ENCODE data around the gene PTPN22. TPM values are rescaled to one million over a fixed set of nuclear protein-coding genes. Genes with fewer than 3 reads are reported as not detected.
"Not testable (repeated sequence)": the region's sequence is repeated elsewhere in the genome, so short reads cannot be mapped to it uniquely, and the experiment has no call there.

Gene PTPN22
- total and polyA plus RNA-seq, 2 experiments from 2014 or later: 0.17 to 0.47 TPM

GRCh38 chr1:113854234-113854633 lies 17.3 kb downstream of the PTPN22 start:
- H3K36me3 ChIP-seq (replicated peaks; ENCODE audit: insufficient read depth, low read depth): no peaks in the 10 kb centered on the region
- no peak for DNase-seq (ENCODE audit: low spot score)
- 48% methylated on average over 1 of the region's 1 CpG for WGBS (ENCODE audit: low lambda C conversion rate, missing lambda C conversion rate)
- H3K9me3 ChIP-seq (ENCODE audit: low read depth): no peaks in the 10 kb centered on the region
- H3K4me1 ChIP-seq (ENCODE audit: insufficient read depth): no peaks in the 10 kb centered on the region
- H3K27ac ChIP-seq: no peak overlapping the region
- no peak overlapping the region for H3K4me3 ChIP-seq
- H4K20me1 ChIP-seq (ENCODE audit: insufficient read depth, poor library complexity, severe bottlenecking): no peaks in the 10 kb centered on the region
- no peak for TF ChIP-seq CTCF (IDR thresholded peaks at IDR 0.05; ENCODE audit: poor library complexity)
- no peak for TF ChIP-seq EZH2phosphoT487 (IDR thresholded peaks at IDR 0.05; ENCODE audit: low read depth, severe bottlenecking, unreplicated experiment)
- no peak for TF ChIP-seq EZH2 (IDR thresholded peaks at IDR 0.05; ENCODE audit: borderline replicate concordance)
- no peaks in the 10 kb centered on the region for H3K79me2 ChIP-seq
- no peaks in the 10 kb centered on the region for H3K27me3 ChIP-seq
- no peaks in the 10 kb centered on the region for H3K9me2 ChIP-seq (replicated peaks; ENCODE audit: insufficient read depth)
- H2AFZ ChIP-seq: no peak overlapping the region
- H3K4me2 ChIP-seq: no peak overlapping the region

- not testable (repeated sequence) for H2AFZ ChIP-seq; H3K79me2 ChIP-seq; H3K9me3 ChIP-seq (ENCODE audit: low read depth); H3K4me3 ChIP-seq; H3K36me3 ChIP-seq (replicated peaks; ENCODE audit: insufficient read depth, low read depth); H3K4me2 ChIP-seq; H4K20me1 ChIP-seq (ENCODE audit: insufficient read depth, poor library complexity, severe bottlenecking); H3K27ac ChIP-seq; H3K4me1 ChIP-seq (ENCODE audit: insufficient read depth); H3K9me2 ChIP-seq (replicated peaks; ENCODE audit: insufficient read depth); DNase-seq (ENCODE audit: low spot score); H3K27me3 ChIP-seq
- WGBS (ENCODE audit: low lambda C conversion rate, missing lambda C conversion rate): 98% methylated on average over 6 of the region's 6 CpGs
Measured at GRCh38 chr1:113852694-113853093, 18.8 kb downstream of the PTPN22 start.

GRCh38 chr1:113850127-113850796 lies 21.2 kb downstream of the PTPN22 start:
- H4K20me1 ChIP-seq (ENCODE audit: insufficient read depth, poor library complexity, severe bottlenecking): no peaks in the 10 kb centered on the region
- H3K4me1 ChIP-seq (ENCODE audit: insufficient read depth): no peaks in the 10 kb centered on the region
- H3K9me2 ChIP-seq (replicated peaks; ENCODE audit: insufficient read depth): no peaks in the 10 kb centered on the region
- H3K27ac ChIP-seq: no peak overlapping the region
- no peak overlapping the region for H2AFZ ChIP-seq
- H3K9me3 ChIP-seq (ENCODE audit: low read depth): no peaks in the 10 kb centered on the region
- H3K27me3 ChIP-seq: no peaks in the 10 kb centered on the region
- no peaks in the 10 kb centered on the region for H3K36me3 ChIP-seq (replicated peaks; ENCODE audit: insufficient read depth, low read depth)
- WGBS (ENCODE audit: low lambda C conversion rate, missing lambda C conversion rate): 85% methylated on average over 3 of the region's 3 CpGs
- H3K4me3 ChIP-seq: no peak overlapping the region
- TF ChIP-seq EZH2 (IDR thresholded peaks at IDR 0.05; ENCODE audit: borderline replicate concordance): no peak
- no peak for TF ChIP-seq CTCF (IDR thresholded peaks at IDR 0.05; ENCODE audit: poor library complexity)
- TF ChIP-seq EZH2phosphoT487 (IDR thresholded peaks at IDR 0.05; ENCODE audit: low read depth, severe bottlenecking, unreplicated experiment): no peak
- H3K4me2 ChIP-seq: no peak overlapping the region
- no peak for DNase-seq (ENCODE audit: low spot score)
- no peaks in the 10 kb centered on the region for H3K79me2 ChIP-seq

GRCh38 chr1:113849072-113849471 lies 22.4 kb downstream of the PTPN22 start:
- no peaks in the 10 kb centered on the region for H3K27me3 ChIP-seq
- H3K4me3 ChIP-seq: no peak overlapping the region
- TF ChIP-seq EZH2phosphoT487 (IDR thresholded peaks at IDR 0.05; ENCODE audit: low read depth, severe bottlenecking, unreplicated experiment) (no peak), CTCF (IDR thresholded peaks at IDR 0.05; ENCODE audit: poor library complexity) (no peak), EZH2 (IDR thresholded peaks at IDR 0.05; ENCODE audit: borderline replicate concordance) (no peak)
- DNase-seq (ENCODE audit: low spot score): no peak
- no peaks in the 10 kb centered on the region for H4K20me1 ChIP-seq (ENCODE audit: insufficient read depth, poor library complexity, severe bottlenecking)
- H3K79me2 ChIP-seq: no peaks in the 10 kb centered on the region
- H3K4me1 ChIP-seq (ENCODE audit: insufficient read depth): no peaks in the 10 kb centered on the region
- no peaks in the 10 kb centered on the region for H3K36me3 ChIP-seq (replicated peaks; ENCODE audit: insufficient read depth, low read depth)
- H3K4me2 ChIP-seq: no peak overlapping the region
- no peaks in the 10 kb centered on the region for H3K9me3 ChIP-seq (ENCODE audit: low read depth)
- H2AFZ ChIP-seq: no peak overlapping the region
- H3K27ac ChIP-seq: no peak overlapping the region
- H3K9me2 ChIP-seq (replicated peaks; ENCODE audit: insufficient read depth): no peaks in the 10 kb centered on the region
